GM21723 (cell line): Measurements from ENCODE around the gene CBL.

Experiments
- ATAC-seq: cut with Tn5 transposase; IDR thresholded peaks from one replicate; pipeline ENCODE4 v1.9.1; 2021; ENCODE audit warnings: mild to moderate bottlenecking, moderate library complexity; ENCODE audit not compliant: unreplicated experiment

The CBL gene

GRCh38 chr11:119343726-119344125 is 137.6 kb downstream of the CBL start:
- ATAC-seq = no peak

GRCh38 chr11:119344291-119345010 is 138.3 kb downstream of the CBL start:
- no peak for ATAC-seq

GRCh38 chr11:119345685-119346084 is 139.5 kb downstream of the CBL start:
- no peak for ATAC-seq

GRCh38 chr11:119346605-119347004 is 140.5 kb downstream of the CBL start, which contains the start of gene MFRP:
TSS of gene MFRP (minus strand) at chr11:119346705. CDS start at chr11:119346513, 192 bp downstream.
- ATAC-seq = no peak

- ATAC-seq = no peak
These were observed 141.1 kb downstream of the CBL start for GRCh38 chr11:119347242-119347641.

- ATAC-seq = no peak
These were observed 141.9 kb downstream of the CBL start for GRCh38 chr11:119347940-119348605.

GRCh38 chr11:119350302-119350701 is 144.2 kb downstream of the CBL start:
- no peak for ATAC-seq

GRCh38 chr11:119351232-119351631 is 145.1 kb downstream of the CBL start:
- no peak for ATAC-seq

GRCh38 chr11:119352857-119353260 is 146.7 kb downstream of the CBL start:
- no peak for ATAC-seq

GRCh38 chr11:119355091-119355843 is 149.1 kb downstream of the CBL start:
- ATAC-seq = no peak

GRCh38 chr11:119356349-119357031 is 150.4 kb downstream of the CBL start:
- ATAC-seq = peak; percentile 79

GRCh38 chr11:119357074-119357473 is 150.9 kb downstream of the CBL start:
- ATAC-seq = no peak
